CD4-positive, CD25-positive, alpha-beta regulatory T cell (primary cell): ENCODE results near the gene TRAPPC1. TPM values are rescaled to one million over a fixed set of nuclear protein-coding genes. Genes with fewer than 3 reads are reported as not detected.

Source experiments
- ATAC-seq, 2 donors: fragments of 150-1000 bp; cut with Tn5 transposase; one replicate each; pipeline ENCODE4 v1.10.0; 2021; ENCODE audit warnings: low read depth in 2 of 2, moderate number of reproducible peaks in 2 of 2, moderate library complexity in 1 of 2
- DNase-seq, 3 donors: peaks; one replicate each; pipeline versions ENCODE4 v3.0.0 to v3.0.0-alpha.2; 2012 to 2022; ENCODE audit warnings: mixed read lengths in 1 of 3
- H3K27ac ChIP-seq: one replicate; pipeline ENCODE4 v1.7.0; 2013; ENCODE audit warnings: mild to moderate bottlenecking, low read length; ENCODE audit not compliant: insufficient read depth, poor library complexity, severe bottlenecking
- H3K27me3 ChIP-seq: one replicate; pipeline ENCODE4 v1.7.0; 2013; ENCODE audit warnings: low read length; ENCODE audit not compliant: control insufficient read depth, insufficient read depth
- H3K36me3 ChIP-seq: one replicate; pipeline ENCODE4 v1.7.0; 2013; ENCODE audit warnings: mild to moderate bottlenecking, low read length, moderate library complexity; ENCODE audit not compliant: control insufficient read depth, insufficient read depth
- H3K4me1 ChIP-seq: 2 replicates; pipeline ENCODE4 v1.7.0; 2013; ENCODE audit warnings: mild to moderate bottlenecking, low read length; ENCODE audit not compliant: insufficient read depth, control insufficient read depth, poor library complexity, severe bottlenecking
- H3K4me3 ChIP-seq: one replicate; pipeline ENCODE4 v1.7.0; 2013; ENCODE audit warnings: low read depth, mild to moderate bottlenecking, low read length, moderate library complexity
- H3K9me3 ChIP-seq, 2 experiments: 1 replicate in 1 of 2; 2 replicates in 1 of 2; pipeline ENCODE4 v1.7.0; 2013; ENCODE audit warnings: low read length in 2 of 2, mild to moderate bottlenecking in 1 of 2, moderate library complexity in 1 of 2; ENCODE audit not compliant: control insufficient read depth in 2 of 2
- H3K27ac Mint-ChIP-seq, 3 donors: one replicate each; pipeline ENCODE4 v1.8.0; 2020 to 2022; ENCODE audit warnings: mild to moderate bottlenecking in 3 of 3, mixed read lengths in 3 of 3, moderate library complexity in 2 of 3
- H3K27me3 Mint-ChIP-seq: one replicate; pipeline ENCODE4 v1.8.0; 2022; ENCODE audit warnings: mild to moderate bottlenecking, mixed read lengths
- H3K36me3 Mint-ChIP-seq: one replicate; pipeline ENCODE4 v1.8.0; 2020; ENCODE audit warnings: mixed read lengths
- H3K4me1 Mint-ChIP-seq, 4 donors: one replicate each; pipeline ENCODE4 v1.8.0; 2020 to 2022; ENCODE audit warnings: mixed read lengths in 4 of 4, mild to moderate bottlenecking in 1 of 4
- H3K4me3 Mint-ChIP-seq, 4 donors: one replicate each; pipeline ENCODE4 v1.8.0; 2020 to 2022; ENCODE audit warnings: mild to moderate bottlenecking in 4 of 4, mixed read lengths in 4 of 4, moderate library complexity in 3 of 4
- H3K9me3 Mint-ChIP-seq, 7 donors: one replicate each; pipeline ENCODE4 v1.8.0; 2020 to 2022; ENCODE audit warnings: mixed read lengths in 7 of 7, mild to moderate bottlenecking in 3 of 7, moderate library complexity in 2 of 7
- polyA plus RNA-seq, 4 donors: library from polyadenylated mRNA; unstranded; fragments of 300-500 nt; fragmentation: Illumina TruSeq; gene quantifications; one replicate each; pipeline ENCODE4 v1.2.3, GENCODE V29; 2021
- total RNA-seq: library from RNA; stranded (reverse); gene quantifications from one replicate; pipeline ENCODE4 v1.2.3, GENCODE V29; 2022

The TRAPPC1 gene
- total and polyA plus RNA-seq, 5 donors from 2014 or later, result 114 to 297 (median 235) TPM

DNA sequence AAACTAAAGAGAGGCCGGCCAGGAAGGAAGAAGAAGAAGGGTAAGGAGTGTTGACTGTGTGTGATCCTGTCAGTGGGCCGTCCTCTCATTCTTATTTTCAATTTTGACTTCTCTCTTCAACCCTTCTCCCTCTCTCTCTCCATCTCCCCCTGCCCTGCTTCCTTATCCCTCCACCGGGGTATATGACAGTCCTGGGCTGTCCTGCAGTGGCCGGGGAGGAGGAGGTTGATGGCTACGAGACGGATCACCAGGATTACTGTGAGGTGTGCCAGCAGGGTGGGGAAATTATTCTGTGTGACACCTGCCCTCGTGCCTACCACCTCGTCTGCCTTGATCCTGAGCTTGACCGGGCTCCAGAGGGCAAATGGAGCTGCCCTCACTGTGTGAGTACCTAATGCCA lies 37.5 kb downstream of the TRAPPC1 start:
- Histone ChIP-seq H3K36me3 (peaks cover 86% of the 10 kb centered on the region), H3K27me3 (no peaks in the 10 kb centered on the region), H3K9me3 (no peaks in the 10 kb centered on the region), H3K4me1 (peaks cover 8% of the 10 kb centered on the region), H3K27ac (no peak overlapping the region), H3K4me3 (no peak overlapping the region)
- Mint-ChIP-seq H3K4me1 (peaks cover 7 to 28% (median 20%) of the 10 kb centered on the region in 4 donors), H3K4me3 (no peak overlapping the region), H3K9me3 (no peaks in the 10 kb centered on the region), H3K27me3 (no peaks in the 10 kb centered on the region), H3K27ac (peak overlapping the region in 2 of 3 donors; percentile 41 to 79), H3K36me3 (peaks cover 53% of the 10 kb centered on the region)
- ATAC-seq (no peak), DNase-seq (no peak)

- Histone ChIP-seq H3K36me3 (peaks cover 77% of the 10 kb centered on the region), H3K27ac (no peak overlapping the region), H3K27me3 (no peaks in the 10 kb centered on the region), H3K4me3 (no peak overlapping the region), H3K9me3 (no peaks in the 10 kb centered on the region), H3K4me1 (peaks cover 16% of the 10 kb centered on the region)
- Mint-ChIP-seq H3K27ac (peak overlapping the region in 2 of 3 donors; percentile 41 to 59), H3K4me1 (peaks cover 7 to 28% (median 21%) of the 10 kb centered on the region in 4 donors), H3K27me3 (no peaks in the 10 kb centered on the region), H3K9me3 (no peaks in the 10 kb centered on the region), H3K4me3 (no peak overlapping the region), H3K36me3 (peaks cover 45% of the 10 kb centered on the region)
- DNase-seq (no peak), ATAC-seq (no peak)
These were observed 38.4 kb downstream of the TRAPPC1 start for GRCh38 chr17:7893187-7893880.

DNA sequence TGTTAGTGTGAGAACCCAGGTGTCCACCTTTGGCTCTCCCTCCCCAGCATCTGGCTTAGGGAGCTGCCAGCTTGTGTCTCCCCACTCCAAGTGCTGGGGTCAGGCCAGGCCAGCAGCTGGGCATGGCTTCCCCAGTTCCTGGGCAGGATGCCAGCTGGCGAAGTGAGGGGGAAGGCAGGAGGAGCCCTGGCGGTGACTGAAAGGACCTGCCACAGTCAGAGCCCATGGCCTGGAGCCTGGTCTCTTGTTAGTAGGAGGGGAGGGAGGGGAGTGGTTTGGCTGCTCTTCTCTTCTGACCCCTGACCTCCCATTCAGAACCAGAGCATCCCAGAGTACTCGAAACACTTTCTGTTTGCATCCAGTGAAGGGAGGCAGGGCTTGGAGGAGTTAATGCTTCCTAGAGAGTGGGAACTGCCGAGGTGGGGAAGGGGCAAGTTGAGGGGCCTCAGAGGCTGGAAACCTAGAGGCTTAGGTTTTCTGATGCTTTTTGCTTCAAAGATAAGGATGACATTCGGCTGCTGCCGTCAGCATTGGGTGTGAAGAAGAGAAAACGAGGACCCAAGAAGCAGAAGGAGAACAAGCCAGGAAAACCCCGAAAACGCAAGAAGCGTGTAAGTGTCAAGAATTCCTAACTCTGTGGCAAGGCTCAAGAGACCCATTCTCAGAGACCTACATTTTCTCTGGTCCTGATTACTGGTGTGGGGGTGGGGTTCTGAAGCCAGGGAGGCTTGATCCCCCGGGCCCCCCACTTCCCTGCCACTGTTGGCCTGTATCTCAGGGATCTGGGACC lies 42.4 kb downstream of the TRAPPC1 start:
- Histone ChIP-seq H3K27me3 (no peaks in the 10 kb centered on the region), H3K36me3 (peaks cover 42% of the 10 kb centered on the region), H3K4me3 (peak overlapping the region; percentile 87), H3K27ac (no peak overlapping the region), H3K4me1 (peaks cover 41% of the 10 kb centered on the region), H3K9me3 (no peaks in the 10 kb centered on the region)
- Mint-ChIP-seq H3K27ac (peak overlapping the region in 1 of 3 donors; percentile 62), H3K4me1 (peaks cover 0 to 24% (median 11%) of the 10 kb centered on the region in 4 donors), H3K4me3 (peak overlapping the region in 1 of 4 donors; percentile 43), H3K36me3 (peaks cover 21% of the 10 kb centered on the region), H3K27me3 (peaks cover 7% of the 10 kb centered on the region), H3K9me3 (no peaks in the 10 kb centered on the region)
- ATAC-seq (no peak), DNase-seq (peak in 2 of 3 donors; percentile 16 to 38)

DNA sequence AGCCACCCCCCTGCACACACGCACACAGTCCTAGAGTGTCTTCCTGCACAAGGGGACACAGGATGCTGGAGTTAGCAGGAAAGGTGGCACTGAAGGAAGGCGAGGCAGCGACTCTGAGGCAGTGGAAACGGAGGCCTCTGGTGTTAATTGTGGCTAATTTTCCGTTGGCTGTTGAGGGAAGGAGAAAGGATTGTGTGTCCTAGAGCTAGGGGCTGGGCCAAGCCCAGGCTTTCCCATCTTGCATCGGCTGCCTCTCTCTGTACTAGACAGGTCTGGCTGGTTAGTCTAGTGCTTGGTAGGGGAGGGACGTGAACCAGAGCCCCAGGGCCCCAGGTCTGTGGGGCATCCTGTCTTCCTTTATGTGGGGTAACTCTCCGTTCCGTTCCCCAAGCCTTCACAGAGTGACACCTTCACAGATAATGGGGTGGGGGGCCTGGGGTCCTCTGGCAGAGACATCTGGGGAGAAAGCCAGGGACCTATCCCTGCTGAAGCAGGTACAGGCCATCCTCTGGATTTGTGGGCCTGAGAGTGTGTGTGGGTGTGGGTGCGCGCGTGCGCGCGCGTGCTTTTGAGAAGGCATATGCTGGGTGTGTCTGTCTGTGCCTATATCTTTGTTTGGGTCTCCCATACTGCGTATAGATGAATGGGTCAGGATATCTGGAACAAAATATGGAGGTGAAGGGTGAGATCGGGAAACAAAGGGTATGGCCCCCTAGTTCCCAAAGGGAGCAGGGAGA lies 43.4 kb downstream of the TRAPPC1 start, which contains the start of gene CHD3:
Gene CHD3, plus strand, starts transcription at position 606 of the 737 bp plus-strand sequence. CDS start 212 bp downstream, outside the sequence.
- H3K27me3 ChIP-seq, result no peaks in the 10 kb centered on the region
- Mint-ChIP-seq H3K36me3 (peaks cover 21% of the 10 kb centered on the region), H3K4me1 (peaks cover 0 to 27% (median 11%) of the 10 kb centered on the region in 4 donors), H3K27ac (peak within 1 kb of the TSS in 1 of 3 donors; percentile 62), H3K27me3 (peaks cover 7% of the 10 kb centered on the region), H3K9me3 (no peaks in the 10 kb centered on the region), H3K4me3 (peak within 1 kb of the TSS in 1 of 4 donors; percentile 43)
- H3K4me3 ChIP-seq, result peak within 1 kb of the TSS; percentile 87
- peak within 1 kb of the TSS; percentile 82 for H3K27ac ChIP-seq
- no peaks in the 10 kb centered on the region for H3K9me3 ChIP-seq
- peaks cover 49% of the 10 kb centered on the region for H3K4me1 ChIP-seq
- H3K36me3 ChIP-seq, result peaks cover 32% of the 10 kb centered on the region
- peak; percentile 15 to 65 (median 51) for DNase-seq
- ATAC-seq, result peak; percentile 33 to 38

DNA sequence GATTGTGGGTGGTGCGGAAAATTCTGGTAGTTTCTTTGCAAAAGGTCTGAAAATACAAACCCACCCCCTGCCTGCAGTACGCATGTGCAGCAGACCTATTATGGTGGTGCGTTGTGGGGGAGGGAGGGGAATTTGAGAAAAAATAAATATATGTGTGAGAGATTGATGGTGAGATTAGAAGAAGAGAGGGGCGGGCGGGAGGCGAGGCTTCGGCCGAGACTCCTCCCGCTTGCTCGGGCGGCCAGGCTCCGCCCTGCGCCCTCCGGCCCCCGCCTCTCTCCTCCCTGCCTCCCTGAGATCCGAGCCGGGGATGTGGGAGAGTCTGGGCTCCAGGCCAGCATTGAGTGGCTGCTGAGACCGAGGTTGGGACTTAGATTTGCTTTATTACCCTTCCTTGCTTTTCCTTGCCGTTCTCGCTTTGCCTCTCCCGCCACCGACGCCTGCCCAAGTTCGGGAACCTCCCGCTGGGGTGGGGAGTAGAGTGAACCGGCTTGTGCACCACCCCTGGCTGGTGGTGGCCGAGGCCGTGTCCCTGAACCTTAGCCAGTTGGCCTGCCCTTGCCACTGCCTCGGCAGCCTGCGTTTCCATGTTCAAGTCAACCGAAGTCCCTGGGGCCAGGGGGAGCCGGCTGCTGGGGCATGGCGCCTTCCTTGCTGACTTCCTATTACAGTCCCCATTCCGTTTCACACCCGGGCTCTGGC lies 44.1 kb downstream of the TRAPPC1 start:
- DNase-seq (peak; percentile 83 to 99 (median 93)), ATAC-seq (peak; percentile 73 to 74)
- H3K27ac ChIP-seq, result peak overlapping the region; percentile 82
- H3K9me3 ChIP-seq, result no peaks in the 10 kb centered on the region
- peaks cover 56% of the 10 kb centered on the region for H3K4me1 ChIP-seq
- peaks cover 0 to 27% (median 11%) of the 10 kb centered on the region in 4 donors for H3K4me1 Mint-ChIP-seq
- no peaks in the 10 kb centered on the region for H3K27me3 ChIP-seq
- peaks cover 7% of the 10 kb centered on the region for H3K27me3 Mint-ChIP-seq
- H3K9me3 Mint-ChIP-seq, result no peaks in the 10 kb centered on the region
- no peak overlapping the region for H3K27ac Mint-ChIP-seq
- no peak overlapping the region for H3K4me3 Mint-ChIP-seq
- peak overlapping the region; percentile 87 for H3K4me3 ChIP-seq
- H3K36me3 Mint-ChIP-seq, result peaks cover 21% of the 10 kb centered on the region
- peaks cover 27% of the 10 kb centered on the region for H3K36me3 ChIP-seq

DNA sequence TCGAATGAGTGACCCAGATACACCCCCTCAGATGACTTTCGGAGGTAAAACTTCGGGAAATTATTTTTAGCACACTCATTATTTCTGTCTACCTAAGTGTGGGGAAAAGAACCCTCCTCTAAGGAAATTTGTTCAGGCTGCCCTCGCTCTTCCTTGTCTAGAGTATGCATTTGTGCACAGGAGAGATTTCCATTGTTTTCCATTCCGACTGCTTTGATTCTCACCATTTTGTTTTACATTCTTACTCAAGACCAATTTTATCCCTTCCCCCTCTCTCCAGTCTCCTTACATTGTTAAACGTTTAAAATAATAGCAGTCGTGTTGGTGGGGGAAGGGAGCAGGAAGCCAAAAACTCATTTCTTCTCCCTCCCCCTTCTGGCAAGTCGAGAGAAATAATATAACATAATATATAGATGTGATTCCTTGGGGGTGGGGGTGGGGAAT lies 44.7 kb downstream of the TRAPPC1 start:
- DNase-seq (no peak), ATAC-seq (peak; percentile 36 to 41)
- peaks cover 0 to 26% (median 10%) of the 10 kb centered on the region in 4 donors for H3K4me1 Mint-ChIP-seq
- H3K36me3 Mint-ChIP-seq, result peaks cover 19% of the 10 kb centered on the region
- peaks cover 7% of the 10 kb centered on the region for H3K27me3 Mint-ChIP-seq
- H3K4me3 Mint-ChIP-seq, result no peak overlapping the region
- Histone ChIP-seq H3K27me3 (no peaks in the 10 kb centered on the region), H3K4me1 (peaks cover 62% of the 10 kb centered on the region), H3K27ac (peak overlapping the region; percentile 82), H3K9me3 (no peaks in the 10 kb centered on the region), H3K4me3 (peak overlapping the region; percentile 87), H3K36me3 (peaks cover 24% of the 10 kb centered on the region)
- H3K9me3 Mint-ChIP-seq, result no peaks in the 10 kb centered on the region
- no peak overlapping the region for H3K27ac Mint-ChIP-seq
